Stimulated activated CD4-positive, alpha-beta T cell treated with anti-CD3 and anti-CD28 coated beads, Interleukin-2, amount 100 ng/mL, for 24 hours (primary cell): ENCODE results near the gene CUEDC1.

Experiments
- DNase-seq, 2 donors: peaks; one replicate each; pipeline ENCODE4 v3.0.0-alpha.2; 2020

Gene CUEDC1

GRCh38 chr17:57955183-57955931 is at the start of gene CUEDC1:
Gene CUEDC1 (minus strand): TSS chr17:57955412. CDS start chr17:57885564, 69,848 bp downstream.
- peak; percentile 72 to 79 for DNase-seq

GRCh38 chr17:58004060-58004459 is 48.8 kb upstream of the CUEDC1 start:
- no peak for DNase-seq

- DNase-seq = no peak
Observed at GRCh38 chr17:58002973-58003372, 47.8 kb upstream of the CUEDC1 start.

- no peak for DNase-seq
Observed at GRCh38 chr17:58002154-58002948, 47.1 kb upstream of the CUEDC1 start.

- no peak for DNase-seq
Observed at GRCh38 chr17:58001461-58002124, 46.4 kb upstream of the CUEDC1 start.

GRCh38 chr17:57999496-58000017 is 44.3 kb upstream of the CUEDC1 start:
- no peak for DNase-seq

GRCh38 chr17:57999010-57999495 is 43.8 kb upstream of the CUEDC1 start:
- DNase-seq = no peak

- no peak for DNase-seq
Observed at GRCh38 chr17:57997085-57997809, 42.0 kb upstream of the CUEDC1 start.

GRCh38 chr17:57995076-57995956 is 40.1 kb upstream of the CUEDC1 start:
- peak; percentile 57 to 63 for DNase-seq

- DNase-seq = no peak
Observed at GRCh38 chr17:57994436-57994835, 39.2 kb upstream of the CUEDC1 start.

- no peak for DNase-seq
Observed at GRCh38 chr17:57993471-57994365, 38.5 kb upstream of the CUEDC1 start.

GRCh38 chr17:57991537-57991936 is 36.3 kb upstream of the CUEDC1 start:
- DNase-seq = no peak

GRCh38 chr17:57990037-57990436 is 34.8 kb upstream of the CUEDC1 start:
- DNase-seq = no peak

- peak; percentile 70 for DNase-seq
Observed at GRCh38 chr17:57988301-57989250, 33.4 kb upstream of the CUEDC1 start.

- DNase-seq = peak; percentile 79 to 82
Observed at GRCh38 chr17:57987581-57988300, 32.5 kb upstream of the CUEDC1 start, which contains the start of gene VEZF1. Gene VEZF1 (minus strand): TSS chr17:57988254. CDS start chr17:57988111, 143 bp downstream.

- DNase-seq = peak; percentile 44 to 47
Observed at GRCh38 chr17:57986841-57987580, 31.8 kb upstream of the CUEDC1 start.

- DNase-seq = no peak
Observed at GRCh38 chr17:57985675-57985974, 30.4 kb upstream of the CUEDC1 start.
